CD4-positive, alpha-beta T cell treated with Interferon alpha-2 for 1 hour (primary cell): ENCODE results near the gene RPS18.

Source experiments
- DNase-seq, 2 donors: peaks; one replicate each; pipeline ENCODE4 v3.0.0-alpha.2; 2020 to 2022

Gene RPS18

DNA sequence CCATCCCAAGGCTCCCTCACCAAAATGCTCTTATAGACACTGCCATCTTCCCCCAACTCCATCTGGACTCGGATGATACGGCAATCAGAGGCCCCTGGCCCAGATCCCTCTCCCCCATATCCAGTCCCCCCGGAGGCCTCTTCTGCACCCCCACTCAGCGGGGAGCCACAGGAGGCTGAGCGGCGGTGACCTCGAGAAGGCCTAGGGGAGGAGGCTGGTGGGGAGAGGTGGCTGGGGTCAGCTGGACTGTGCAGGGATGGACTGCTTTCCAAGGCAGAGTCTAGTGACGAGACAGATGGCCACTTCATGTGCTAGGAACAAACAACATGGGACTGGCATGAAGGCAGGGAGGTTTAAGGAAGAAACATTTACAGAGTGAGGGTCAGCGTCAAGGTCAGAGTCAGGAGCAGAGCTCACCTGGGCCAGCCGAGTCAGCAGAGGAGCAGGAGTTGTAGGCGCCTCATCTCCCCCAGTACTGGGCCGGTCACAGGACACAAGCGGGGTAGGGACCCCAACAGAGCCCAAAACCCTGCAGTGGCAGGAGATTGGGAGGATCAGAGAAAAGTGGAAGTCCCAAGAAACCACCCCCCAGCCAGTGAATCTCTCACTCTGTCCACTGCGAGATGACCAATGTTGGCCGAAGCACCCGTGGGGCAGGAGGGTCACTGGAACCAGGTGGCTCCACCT, 21.3 kb downstream of the RPS18 start:
- no peak for DNase-seq

DNA sequence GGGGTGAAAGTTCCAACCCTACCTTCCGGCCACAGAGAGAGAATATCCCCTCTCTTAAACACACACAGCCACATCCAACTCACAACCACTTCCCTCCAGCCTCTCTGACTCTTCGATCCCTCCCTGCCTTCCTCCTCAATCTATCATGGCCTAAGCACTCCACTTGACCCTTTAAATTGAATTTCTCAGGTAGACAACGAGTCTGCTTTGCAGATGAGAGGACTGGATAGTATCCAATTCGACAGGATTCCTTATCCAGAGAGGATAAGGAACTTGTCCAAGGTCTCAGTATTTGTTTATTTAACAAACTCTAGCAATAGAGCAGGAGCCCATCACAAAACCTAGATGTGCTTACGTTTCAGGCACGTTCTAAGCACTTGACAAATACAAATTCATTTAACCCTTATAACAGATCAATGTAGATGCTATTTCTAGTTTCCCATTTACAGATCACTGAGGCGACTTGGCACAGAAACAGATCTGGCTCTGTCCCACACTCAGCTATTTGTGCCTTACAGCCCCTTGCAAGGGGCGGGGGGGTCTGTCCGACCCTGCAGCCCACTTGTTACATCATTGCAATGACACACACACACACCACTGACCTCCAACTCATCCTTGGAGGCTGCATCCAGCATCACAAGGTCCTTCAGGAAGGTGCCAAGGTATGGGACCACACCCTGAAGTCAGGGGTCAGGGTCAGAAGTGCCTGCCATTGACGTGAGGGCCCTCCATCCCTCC, 22.4 kb downstream of the RPS18 start:
- no peak for DNase-seq

DNA sequence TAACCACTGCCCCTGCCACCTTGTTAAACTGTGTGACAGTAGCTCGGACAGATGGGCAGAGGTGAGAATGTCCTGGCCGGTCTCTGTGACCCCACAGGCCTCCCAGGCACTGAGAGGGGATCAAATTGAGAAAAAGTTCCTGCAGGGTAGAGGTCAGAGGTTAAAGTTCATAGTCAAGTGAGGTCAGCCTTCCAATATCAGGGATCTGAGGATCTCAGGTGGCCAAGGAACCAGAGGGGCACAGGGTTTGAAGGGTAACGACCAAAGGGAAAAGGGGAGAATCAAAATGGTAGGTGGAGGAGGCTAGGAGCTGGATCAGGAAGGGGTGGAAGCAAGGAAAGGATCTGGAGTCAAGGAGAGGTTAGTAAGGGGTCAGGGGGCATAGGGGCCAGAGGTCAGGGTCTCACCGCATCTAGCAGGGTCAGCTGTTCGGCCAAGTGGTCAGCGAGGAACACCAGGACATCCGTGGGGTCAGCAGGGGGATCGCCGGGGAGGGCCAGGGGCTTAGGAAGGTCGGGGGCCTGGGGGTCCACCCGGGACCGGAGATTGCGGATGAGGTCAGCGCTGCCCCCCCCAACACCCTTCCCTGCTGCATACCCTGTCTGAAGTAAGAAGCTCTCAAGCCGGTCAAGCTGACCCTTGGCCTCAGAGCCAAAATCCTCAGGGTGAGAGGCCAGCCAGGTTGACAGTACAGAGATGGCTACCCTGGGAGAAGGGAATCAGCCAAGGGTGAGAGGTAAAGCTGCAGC, 23.9 kb downstream of the RPS18 start:
- DNase-seq: no peak

DNA sequence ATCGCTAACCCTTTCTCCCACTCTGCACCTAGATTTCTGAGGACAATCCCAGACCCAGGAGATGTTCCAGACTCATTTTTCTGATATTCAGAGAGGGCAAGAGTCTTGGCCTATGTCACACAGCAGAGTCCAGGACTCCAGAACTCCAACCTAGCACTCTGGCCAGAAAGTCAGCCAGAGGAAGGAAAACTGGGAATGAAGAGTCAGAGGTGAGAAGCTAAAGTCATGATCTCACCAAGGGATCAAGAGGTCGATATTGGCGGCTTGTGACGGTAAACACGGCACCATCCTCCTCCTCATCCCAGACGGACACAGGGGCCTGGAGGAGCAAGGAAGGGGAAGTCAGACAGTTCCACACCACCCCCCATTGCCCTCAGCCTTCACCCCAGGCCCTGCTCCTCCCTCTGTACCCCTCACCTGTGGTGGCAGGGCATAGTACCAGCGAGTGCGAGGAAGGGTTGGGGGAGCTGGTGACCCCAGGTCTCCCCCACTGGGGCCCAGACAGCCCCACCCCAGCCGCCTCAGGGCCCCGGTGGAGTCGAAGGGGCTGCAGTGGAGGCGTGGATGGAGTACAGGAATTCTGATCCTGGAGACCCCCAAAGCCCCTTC, 25.0 kb downstream of the RPS18 start:
- DNase-seq: peak in 1 of 2 donors; percentile 1

DNA sequence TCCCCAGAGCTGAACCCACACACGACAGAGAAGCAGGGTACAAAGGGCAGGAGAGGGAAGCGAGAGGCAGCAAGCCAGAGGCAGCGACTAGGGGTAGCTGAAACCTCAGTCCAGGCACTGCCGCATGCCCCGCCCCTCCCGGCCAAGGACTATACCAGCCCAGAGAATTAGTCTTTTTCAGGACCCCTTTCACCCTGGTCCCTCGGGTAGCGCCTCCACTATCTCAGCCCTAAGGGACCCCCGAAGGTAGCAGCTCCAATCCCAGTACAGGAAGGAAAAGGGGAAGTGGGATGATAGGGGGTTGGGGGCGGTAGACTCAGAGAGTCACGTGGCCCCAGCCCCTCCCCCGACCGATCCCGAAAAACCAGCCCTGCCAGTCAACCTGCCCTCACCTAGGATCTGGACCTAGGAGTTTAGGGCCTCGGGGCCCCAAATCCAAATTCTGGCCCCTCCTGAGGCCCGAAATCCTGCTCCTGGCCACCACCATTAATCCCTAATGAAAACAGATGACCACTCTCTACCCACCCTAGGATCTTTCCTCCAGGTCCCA, 25.6 kb downstream of the RPS18 start:
- DNase-seq: peak in 1 of 2 donors; percentile 15

DNA sequence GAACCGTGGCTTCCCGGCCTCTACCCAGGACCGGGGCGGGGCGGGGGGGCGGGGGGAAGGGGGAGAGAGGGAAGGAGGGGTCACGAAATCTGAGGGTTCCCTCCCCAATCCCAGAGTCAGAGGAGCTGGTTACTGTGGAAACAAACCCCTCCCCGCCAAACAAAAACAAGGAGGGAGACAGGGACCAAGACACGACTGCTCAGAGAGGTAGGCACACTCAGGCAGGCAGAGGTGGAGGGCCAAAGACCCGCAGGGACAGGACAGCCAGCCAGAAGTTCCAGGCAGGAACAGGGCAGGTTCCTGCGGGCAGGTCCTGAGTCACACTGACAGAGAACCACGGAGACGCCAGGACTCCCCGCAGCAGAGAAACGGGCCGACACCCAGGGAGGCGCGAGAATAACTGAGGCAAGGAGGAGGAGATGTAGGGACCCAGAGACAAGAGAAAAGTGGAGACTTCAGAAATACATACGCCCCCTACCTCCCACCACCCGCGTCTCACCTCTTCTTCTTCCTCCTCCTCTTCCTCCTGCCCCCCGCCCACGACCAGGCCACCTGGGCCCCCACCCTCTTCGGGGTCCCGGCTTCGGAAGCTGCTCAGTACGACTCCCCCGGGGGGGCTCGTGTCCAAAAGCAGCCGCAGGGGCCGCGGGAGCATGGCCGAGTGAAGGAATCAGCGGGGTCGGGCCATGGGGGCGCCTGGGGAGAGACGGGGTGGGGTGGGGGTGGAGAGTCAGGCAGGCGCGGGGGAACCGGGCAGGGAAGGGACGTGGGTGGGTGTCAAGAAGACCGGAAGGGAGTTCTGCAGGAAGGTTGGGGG, 26.3 kb downstream of the RPS18 start:
- peak; percentile 84 to 85 for DNase-seq

DNA sequence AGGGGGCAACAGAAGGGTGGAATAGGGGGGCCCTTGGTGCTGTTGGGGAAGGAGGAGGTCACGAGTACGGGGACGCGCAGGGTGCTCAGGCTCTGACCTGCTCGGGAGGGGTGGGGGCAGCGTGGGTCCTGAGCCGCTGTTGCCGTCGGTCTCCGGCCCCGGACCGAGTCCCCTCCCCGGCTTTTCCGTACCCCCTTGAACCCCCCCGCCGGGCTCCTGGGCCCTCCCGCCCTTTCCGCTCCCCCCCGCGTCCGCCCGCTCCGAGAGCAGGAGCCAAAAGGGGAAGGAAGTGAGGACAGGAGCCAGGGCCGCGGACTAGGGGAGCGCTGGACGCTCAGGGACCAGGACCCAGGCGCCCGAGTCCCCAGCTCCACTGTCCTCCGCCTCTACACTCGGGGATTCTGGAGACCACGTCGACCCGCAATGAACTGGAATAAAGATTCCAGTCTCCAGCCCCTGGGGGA, 26.9 kb downstream of the RPS18 start, which contains the start of gene RGL2:
TSS of gene RGL2 (minus strand) at position 170 of the 464 bp plus-strand sequence. CDS start 332 bp downstream, outside the sequence.
- DNase-seq: peak; percentile 71 to 74

DNA sequence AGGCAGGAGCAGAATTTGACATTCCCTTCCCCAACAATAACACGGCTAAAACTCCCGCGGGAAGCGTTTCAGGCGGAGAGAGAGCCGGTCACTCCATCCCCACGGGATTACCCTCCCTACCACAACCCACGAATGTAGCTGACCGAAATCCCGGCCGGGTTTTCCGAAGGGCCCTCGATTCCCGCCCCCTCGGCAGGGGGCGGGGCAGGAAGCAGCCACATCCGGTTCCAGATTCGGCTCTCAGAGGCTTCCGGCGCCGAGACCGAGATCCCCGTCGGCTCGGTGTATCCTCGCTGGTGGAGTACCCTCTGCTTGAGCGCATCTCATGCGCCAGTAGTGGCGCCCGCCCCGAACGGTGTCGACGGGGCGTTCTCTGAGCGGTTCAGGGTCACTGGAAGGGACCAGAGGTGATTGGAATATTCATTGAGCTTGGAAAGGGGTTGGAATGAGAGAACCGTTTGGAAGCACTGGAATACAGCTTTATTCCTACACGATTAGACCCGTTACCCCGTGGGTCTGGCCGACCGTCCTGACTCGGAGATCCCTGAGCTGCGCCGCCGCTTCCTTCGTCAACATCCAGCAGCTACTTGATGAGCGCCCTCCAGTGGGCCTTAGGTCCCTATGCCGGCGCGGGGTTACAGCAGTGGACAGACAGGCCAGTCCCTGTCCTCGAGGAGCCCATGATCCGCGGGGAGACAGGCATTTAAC, 27.5 kb downstream of the RPS18 start:
- DNase-seq: peak; percentile 92 to 95

DNA sequence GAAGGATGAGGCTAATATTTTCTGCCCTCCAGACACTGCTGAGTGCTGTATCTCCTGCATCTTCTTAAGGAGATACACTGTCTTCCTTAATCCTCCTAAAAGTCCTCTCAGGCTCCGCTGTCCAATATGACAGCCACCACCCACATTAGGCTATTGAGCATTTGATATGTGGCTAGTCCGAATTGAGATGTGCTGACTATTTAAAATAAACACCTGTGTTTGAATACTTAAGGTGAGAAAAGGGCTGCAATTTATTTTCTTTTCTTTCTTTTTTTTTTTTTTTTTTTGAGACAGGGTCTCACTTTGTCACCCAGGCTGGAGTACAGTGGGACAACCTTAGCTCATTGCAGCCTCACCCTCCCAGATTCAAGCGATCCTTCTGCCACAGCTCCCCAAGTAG, 30.0 kb downstream of the RPS18 start:
- DNase-seq: peak in 1 of 2 donors; percentile 1

DNA sequence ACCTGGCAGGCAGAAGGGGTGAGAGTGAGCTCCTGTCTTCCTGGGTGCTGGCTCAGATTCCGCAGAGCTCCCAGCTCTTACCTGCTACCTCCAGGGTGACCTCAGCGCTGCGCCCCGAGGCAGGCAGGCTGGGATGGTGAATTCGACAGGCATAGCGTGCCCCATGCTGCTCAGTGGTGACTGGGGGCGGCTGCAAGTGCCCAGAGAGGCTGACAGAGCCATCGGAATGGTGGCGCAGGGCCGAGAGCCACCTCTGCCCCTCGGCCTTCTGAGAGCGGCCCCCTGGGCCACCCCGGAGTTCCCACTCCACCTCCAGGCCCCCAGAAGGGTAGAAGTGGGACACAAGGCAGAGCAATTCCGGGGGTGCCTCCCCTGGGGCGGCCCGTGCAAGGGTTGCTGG, 32.3 kb downstream of the RPS18 start:
- DNase-seq: no peak

DNA sequence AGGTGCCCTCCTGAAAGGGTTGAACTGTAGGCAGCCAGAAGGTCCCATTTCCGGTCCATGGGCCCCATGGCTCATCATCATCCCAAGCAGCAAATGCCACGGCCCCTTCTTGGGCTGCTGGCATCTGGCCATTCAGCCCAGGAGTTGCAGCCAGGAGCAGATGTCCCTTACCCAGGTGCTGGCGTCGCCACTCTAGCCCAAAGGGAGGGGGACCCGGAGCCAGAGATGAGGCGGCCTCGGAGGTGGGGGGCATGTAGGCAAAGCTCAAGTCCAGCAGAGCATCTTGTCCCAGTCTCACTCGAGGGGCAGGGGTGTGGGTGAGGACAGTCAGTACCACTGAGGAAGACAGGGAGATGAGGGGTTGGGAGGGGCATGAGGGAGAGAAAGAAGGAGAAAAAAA, 33.2 kb downstream of the RPS18 start:
- no peak for DNase-seq

DNA sequence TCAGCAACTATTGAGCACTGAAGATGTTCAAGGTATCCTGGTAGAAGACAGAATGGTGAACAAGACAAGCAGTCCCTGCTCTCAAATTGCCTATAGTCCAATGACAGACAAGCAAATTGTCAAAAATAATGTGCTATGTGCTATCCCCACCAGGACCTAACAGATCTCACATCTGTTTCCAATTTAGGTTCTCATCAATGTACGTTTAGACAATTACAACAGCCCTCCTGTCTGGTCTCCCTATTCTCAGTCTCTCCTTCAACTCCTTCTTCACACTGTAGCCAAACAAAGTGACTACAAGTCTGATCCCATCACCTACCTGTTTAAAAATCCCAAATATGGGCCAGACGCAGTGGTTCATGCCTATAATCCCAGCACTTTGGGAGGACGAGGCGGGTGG, 34.5 kb downstream of the RPS18 start:
- no peak for DNase-seq

DNA sequence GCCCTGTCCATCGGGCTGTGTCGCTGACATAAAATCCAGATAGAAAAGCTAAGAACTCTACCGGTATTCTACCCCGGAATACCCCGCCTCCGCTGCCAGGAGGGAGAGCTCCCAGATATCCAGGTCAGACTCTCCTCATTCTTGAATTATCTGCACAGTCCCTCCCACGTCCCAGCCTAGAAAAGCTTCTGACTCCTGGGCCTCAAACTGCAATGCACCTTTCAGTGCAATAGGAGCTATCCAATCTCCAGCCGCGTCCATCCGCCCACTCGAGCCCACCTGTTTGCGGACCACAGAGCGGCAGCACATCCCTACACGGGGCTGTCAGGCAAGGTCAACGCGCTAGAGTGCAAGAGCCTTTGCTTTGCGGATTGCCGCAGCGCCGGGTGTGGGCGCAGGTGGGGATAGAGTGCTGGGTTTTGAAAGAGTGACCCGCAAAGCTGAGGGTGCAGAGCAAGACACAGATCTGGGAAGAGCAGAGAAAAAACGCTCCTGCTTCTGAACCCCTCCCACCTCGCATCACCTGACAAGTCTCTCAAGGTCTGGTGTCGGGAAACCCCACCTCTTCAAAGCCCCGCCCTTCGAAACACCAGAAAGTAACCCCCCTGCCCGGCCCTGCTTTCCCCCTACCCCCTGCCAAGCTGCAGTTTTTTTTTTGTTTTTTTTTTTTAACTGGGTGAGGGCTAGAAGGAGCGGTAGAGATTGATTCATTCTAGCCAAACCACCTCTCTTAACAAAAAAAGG, 40.7 kb downstream of the RPS18 start:
- peak; percentile 94 to 95 for DNase-seq

DNA sequence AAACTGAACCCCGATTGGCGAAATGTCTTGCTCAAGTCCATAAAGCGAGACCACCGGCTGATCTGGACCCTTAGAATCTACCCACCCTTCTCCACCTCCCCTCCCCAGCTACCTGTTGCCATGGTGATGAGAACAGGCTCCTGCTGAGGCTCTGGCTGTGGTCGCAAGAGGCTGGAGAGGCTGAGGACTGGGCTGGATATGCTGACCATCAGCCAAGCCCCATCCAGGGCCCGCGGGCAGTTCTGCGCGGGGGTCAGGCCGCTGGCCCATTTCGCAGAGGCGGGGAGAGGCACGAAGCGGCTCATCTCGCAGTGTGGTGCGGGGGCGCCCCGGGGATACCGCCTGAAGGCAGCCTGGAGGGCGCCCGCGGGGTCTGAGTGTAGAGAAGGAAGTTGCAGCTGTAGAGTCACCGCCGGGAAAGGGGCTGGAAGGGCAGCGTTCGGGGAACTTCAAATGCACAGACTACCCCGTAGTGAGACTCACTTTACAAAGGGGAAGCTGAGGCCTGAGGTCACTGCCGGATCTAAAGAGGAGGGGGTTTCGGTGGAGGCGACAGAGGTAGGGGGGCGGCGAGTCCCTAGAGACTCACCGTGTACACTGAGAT, 41.3 kb downstream of the RPS18 start:
- DNase-seq: peak; percentile 55 to 63

DNA sequence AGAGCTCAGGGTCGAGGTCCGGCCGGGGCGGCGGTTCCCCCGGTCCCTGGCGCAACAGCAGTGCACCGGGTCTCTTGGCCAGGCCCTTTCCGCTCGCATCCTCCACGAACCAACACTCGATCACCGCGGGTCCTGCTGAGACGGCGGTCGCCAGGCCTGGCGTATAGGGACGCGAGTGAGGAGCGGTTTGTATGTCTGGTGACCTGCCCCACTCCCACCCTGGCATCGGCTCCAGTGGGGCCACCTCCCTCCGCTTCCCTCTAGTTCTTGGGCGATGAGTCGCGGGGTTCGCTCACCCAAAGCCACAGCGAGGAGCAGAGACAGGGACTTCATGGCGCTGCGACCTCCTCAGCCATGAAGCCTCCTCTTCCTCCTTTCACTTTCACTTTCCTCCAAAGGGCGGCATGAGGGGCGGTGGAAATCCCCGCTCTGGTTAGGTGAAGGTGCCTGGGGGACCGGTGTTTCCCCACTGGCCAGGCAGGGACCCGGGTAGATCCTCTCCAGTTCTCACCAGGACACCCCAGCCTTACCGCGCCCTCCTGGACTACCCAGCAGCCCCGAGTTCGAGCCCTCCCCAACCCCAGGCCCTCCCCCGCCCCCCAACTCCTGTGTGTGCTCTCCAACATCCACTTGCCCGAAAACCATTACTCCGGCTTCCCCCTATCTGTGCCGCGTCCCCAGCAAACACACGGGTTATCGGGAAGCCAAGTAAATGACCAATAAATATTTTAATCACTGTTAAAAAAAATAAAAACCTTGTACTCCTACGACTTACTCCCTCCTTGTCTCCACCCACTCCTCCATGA, 42.0 kb downstream of the RPS18 start, which contains the start of gene TAPBP:
TSS of gene TAPBP (minus strand) at position 370 of the 806 bp plus-strand sequence. CDS start at position 333, 37 bp downstream.
- DNase-seq: peak; percentile 94 to 96

DNA sequence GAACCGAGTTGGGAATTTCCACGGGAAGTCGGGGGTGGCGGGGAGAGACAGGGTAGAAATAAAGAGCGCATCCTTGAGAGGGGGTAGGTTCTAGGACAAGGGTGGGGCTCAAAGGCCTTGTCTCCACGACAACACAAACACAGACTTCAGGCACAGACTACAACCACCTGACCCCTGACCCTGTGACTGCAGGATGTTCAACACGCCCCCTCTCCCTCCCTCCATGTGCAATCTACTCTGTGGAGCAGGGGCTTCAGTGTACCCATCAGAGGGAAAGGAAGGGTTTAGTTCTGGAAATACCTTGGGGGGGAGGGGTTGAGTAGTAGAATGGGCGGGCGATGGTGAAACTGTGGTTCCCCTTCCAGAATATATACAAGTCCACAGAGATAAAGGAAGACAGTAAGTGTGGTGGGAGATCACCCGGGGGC, 42.7 kb downstream of the RPS18 start:
- DNase-seq: peak; percentile 88 to 91

DNA sequence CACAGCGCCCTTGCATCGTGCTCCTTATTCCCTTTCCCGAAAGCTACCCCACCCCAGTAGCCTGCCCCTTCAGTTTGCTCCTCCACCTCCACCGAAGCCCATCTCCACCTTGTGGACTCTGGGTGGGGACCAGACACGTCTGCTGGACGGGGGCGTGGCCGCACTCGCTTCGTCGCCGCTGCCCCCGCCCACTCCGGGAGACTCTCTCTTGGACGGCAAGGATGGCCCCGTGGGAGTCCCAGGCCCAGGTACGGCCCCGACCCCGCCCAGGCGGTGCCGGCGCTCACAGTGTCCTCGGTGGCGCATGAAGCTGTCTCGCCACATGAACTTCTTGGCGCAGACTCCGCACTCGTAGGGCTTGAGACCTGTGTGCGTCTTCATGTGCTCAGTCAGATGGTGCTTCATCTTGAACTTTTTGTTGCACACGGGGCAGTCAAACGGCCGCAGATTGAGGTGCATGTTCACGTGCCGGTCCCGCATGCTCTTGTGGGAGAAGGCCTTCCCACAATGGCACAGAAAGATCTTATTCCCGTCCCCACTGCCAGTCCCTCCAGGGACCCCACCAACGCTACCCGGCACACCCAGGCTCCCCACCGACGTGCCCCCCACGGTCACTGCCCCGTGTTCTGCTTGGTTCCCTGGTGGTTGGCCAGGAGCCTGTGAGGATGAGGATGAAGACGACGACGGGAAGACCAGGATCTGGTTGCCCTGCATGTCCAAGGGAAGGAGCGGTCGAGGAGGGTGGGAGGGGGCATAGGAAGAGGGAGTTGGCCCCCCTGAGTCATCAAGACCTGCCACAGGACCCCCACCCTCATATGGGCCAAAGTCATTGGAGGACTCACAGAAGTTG, 43.3 kb downstream of the RPS18 start:
- peak in 1 of 2 donors; percentile 42 for DNase-seq
